GM12892 (cell line): ENCODE results near the gene ABCC3.

Source experiments
- POLR2A ChIP-seq: IDR thresholded peaks from 2 replicates; pipeline ENCODE4 v1.6.1; 2011; ENCODE audit warnings: low read depth, low read length, control low read depth
- POLR2AphosphoS5 ChIP-seq: IDR thresholded peaks from 2 replicates; pipeline ENCODE4 v1.6.1; 2011; ENCODE audit warnings: low read depth, low read length, control low read depth

DNA sequence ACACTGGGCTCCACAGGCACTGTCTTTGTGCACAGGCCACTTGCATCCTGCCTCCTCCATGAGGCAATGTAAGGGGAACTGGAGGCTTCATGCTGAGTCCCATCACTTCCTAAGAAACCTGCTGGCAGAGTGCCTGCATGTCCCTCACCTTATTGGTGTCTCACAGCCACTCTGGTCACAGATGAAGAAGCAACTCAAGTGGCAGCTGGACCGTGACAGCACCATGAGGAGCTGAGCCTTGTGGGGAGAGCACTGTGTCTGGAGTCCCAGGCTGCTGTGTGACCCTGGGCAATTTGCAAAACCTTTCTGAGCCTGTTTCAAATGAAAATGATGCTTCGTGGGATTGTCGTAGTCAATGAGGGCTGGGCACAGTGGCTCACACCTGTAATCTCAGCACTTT is 53.6 kb downstream of the ABCC3 start:
- TF ChIP-seq POLR2A = no peak
- no peak for TF ChIP-seq POLR2AphosphoS5
